ENCODE measurements around the gene GALC. TPM values are rescaled to one million over a fixed set of nuclear protein-coding genes. Genes with fewer than 3 reads are reported as not detected.

Gene GALC
- total RNA-seq, 2 donors from 2014 or later: 19.7 to 42.5 TPM

GRCh38 chr14:87992346-87992717, 650 bp downstream of the GALC start:
- no peak for TF ChIP-seq CTCF (IDR thresholded peaks at IDR 0.05)
- TF ChIP-seq POLR2A (IDR thresholded peaks at IDR 0.05): no peak
- H3K4me1 ChIP-seq: peaks cover 23% of the 10 kb centered on the region
- intact Hi-C loops (cut with DNase I): no loop called here

GRCh38 chr14:87990682-87991081, 2.3 kb downstream of the GALC start:
- TF ChIP-seq CTCF (IDR thresholded peaks at IDR 0.05) (no peak), POLR2A (IDR thresholded peaks at IDR 0.05) (no peak)
- peaks cover 20% of the 10 kb centered on the region for H3K4me1 ChIP-seq
- H3K9me3 ChIP-seq: no peaks in the 10 kb centered on the region
- no peaks in the 10 kb centered on the region for H3K27me3 ChIP-seq
- DNase-seq (peak in 1 of 4 donors; percentile 41), ATAC-seq (no peak)
- 76 to 86% methylated on average over 4 of the region's 4 CpGs for WGBS, 2 donors
- peak overlapping the region in 1 of 4 donors; percentile 8 for H3K27ac ChIP-seq
- peaks cover 0 to under 1% of the 10 kb centered on the region in 2 donors for H3K36me3 ChIP-seq (replicated peaks in 1 of 2; ENCODE audit: insufficient read depth in 1 of 2, low read depth in 2 of 2)
- no peak overlapping the region for H3K4me3 ChIP-seq
- intact Hi-C loops (cut with DNase I): no loop called here

More at GRCh38 chr14:87992346-87992717, 650 bp downstream of the GALC start:
- Histone ChIP-seq H3K27ac (peak overlapping the region; percentile 87 to 95 (median 88)), H3K4me3 (peak overlapping the region; percentile 39 to 71), H3K36me3 (replicated peaks in 1 of 2; ENCODE audit: insufficient read depth in 1 of 2, low read depth in 2 of 2) (no peaks in the 10 kb centered on the region), H3K27me3 (no peaks in the 10 kb centered on the region), H3K9me3 (no peaks in the 10 kb centered on the region)
- DNase-seq: no peak
- 4 to 10% methylated on average over 20 of the region's 20 CpGs for WGBS, 2 donors
- ATAC-seq: peak; percentile 37

GRCh38 chr14:87989956-87990299, 3.1 kb downstream of the GALC start:
- Histone ChIP-seq H3K27ac (no peak overlapping the region), H3K4me1 (peaks cover 14% of the 10 kb centered on the region), H3K9me3 (no peaks in the 10 kb centered on the region), H3K4me3 (no peak overlapping the region), H3K36me3 (replicated peaks in 1 of 2; ENCODE audit: insufficient read depth in 1 of 2, low read depth in 2 of 2) (peaks cover 0 to 1% of the 10 kb centered on the region in 2 donors), H3K27me3 (no peaks in the 10 kb centered on the region)
- intact Hi-C loops (cut with DNase I): no loop called here
- TF ChIP-seq CTCF (IDR thresholded peaks at IDR 0.05) (no peak), POLR2A (IDR thresholded peaks at IDR 0.05) (no peak)
- ATAC-seq (no peak), DNase-seq (no peak)
- 93 to 95% methylated on average over 2 of the region's 2 CpGs for WGBS, 2 donors

- no peak overlapping the region for H3K4me3 ChIP-seq
- TF ChIP-seq POLR2A (IDR thresholded peaks at IDR 0.05) (no peak), CTCF (IDR thresholded peaks at IDR 0.05) (no peak)
Measured at GRCh38 chr14:87989221-87989955, 3.6 kb downstream of the GALC start.

GRCh38 chr14:87979689-87980088, 13.3 kb downstream of the GALC start:
- Histone ChIP-seq H3K4me3 (no peak overlapping the region), H3K4me1 (no peaks in the 10 kb centered on the region), H3K36me3 (replicated peaks in 1 of 2; ENCODE audit: insufficient read depth in 1 of 2, low read depth in 2 of 2) (no peaks in the 10 kb centered on the region), H3K9me3 (no peaks in the 10 kb centered on the region), H3K27me3 (no peaks in the 10 kb centered on the region), H3K27ac (no peak overlapping the region)
- 100% methylated on average over 1 of the region's 1 CpG for WGBS, 2 donors
- intact Hi-C loops (cut with DNase I): no loop called here
- DNase-seq (no peak), ATAC-seq (no peak)
- no peak for TF ChIP-seq POLR2A (IDR thresholded peaks at IDR 0.05)
- no peak for TF ChIP-seq CTCF (IDR thresholded peaks at IDR 0.05)

More at GRCh38 chr14:87989221-87989955, 3.6 kb downstream of the GALC start:
- H3K9me3 ChIP-seq: no peaks in the 10 kb centered on the region
- 83 to 97% methylated on average over 5 of the region's 5 CpGs for WGBS, 2 donors
- peaks cover 0 to 1% of the 10 kb centered on the region in 2 donors for H3K36me3 ChIP-seq (replicated peaks in 1 of 2; ENCODE audit: insufficient read depth in 1 of 2, low read depth in 2 of 2)
- H3K27me3 ChIP-seq: no peaks in the 10 kb centered on the region
- intact Hi-C loops (cut with DNase I): no loop called here
- H3K4me1 ChIP-seq: peaks cover 14% of the 10 kb centered on the region
- no peak overlapping the region for H3K27ac ChIP-seq
- ATAC-seq (no peak), DNase-seq (no peak)
